Lower leg skin (tissue), 3 donors: ENCODE data around the gene CHRNA9.

Experiments
- POLR2A ChIP-seq, 2 donors: fragments of 450-650 bp; IDR thresholded peaks; one replicate each; pipeline ENCODE4 v1.6.1; 2016 to 2017; ENCODE audit warnings: antibody characterized with exemption in 2 of 2, mild to moderate bottlenecking in 1 of 2, moderate library complexity in 1 of 2
- TF ChIP-seq, protein P1 (sequence below), 3 donors: fragments of 450-650 bp; IDR thresholded peaks; one replicate each; pipeline ENCODE4 v1.5.1; 2016; ENCODE audit warnings: antibody characterized with exemption in 3 of 3, mild to moderate bottlenecking in 3 of 3, moderate library complexity in 2 of 3

DNA sequence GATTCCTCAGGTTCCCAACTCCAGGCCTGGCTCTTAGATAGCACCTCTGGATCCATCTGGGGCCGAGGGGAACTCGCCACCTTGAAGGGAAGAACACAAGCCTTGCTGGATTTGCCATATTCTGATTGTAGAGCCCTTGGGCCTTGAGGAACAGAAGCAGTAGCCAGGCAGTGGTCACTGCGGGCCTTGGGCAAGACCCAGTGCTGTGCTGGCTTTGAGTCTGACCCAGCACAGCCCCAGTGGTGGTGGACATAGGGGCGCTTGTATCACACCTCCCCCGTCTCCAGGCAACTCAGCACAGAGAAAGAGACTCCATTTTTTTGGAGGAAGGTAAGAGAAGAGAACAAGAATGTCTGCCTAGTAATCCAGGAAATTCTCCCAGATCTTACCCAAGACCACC, 45.5 kb downstream of the CHRNA9 start:
- TF ChIP-seq POLR2A (IDR thresholded peaks at IDR 0.05): no peak
- TF ChIP-seq, protein P1, sequence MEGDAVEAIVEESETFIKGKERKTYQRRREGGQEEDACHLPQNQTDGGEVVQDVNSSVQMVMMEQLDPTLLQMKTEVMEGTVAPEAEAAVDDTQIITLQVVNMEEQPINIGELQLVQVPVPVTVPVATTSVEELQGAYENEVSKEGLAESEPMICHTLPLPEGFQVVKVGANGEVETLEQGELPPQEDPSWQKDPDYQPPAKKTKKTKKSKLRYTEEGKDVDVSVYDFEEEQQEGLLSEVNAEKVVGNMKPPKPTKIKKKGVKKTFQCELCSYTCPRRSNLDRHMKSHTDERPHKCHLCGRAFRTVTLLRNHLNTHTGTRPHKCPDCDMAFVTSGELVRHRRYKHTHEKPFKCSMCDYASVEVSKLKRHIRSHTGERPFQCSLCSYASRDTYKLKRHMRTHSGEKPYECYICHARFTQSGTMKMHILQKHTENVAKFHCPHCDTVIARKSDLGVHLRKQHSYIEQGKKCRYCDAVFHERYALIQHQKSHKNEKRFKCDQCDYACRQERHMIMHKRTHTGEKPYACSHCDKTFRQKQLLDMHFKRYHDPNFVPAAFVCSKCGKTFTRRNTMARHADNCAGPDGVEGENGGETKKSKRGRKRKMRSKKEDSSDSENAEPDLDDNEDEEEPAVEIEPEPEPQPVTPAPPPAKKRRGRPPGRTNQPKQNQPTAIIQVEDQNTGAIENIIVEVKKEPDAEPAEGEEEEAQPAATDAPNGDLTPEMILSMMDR (IDR thresholded peaks at IDR 0.05): no peak
